ENCODE measurements around the gene FAM81A. TPM values are rescaled to one million over a fixed set of nuclear protein-coding genes. Genes with fewer than 3 reads are reported as not detected.

FAM81A gene
- total and polyA plus RNA-seq, 2 donors (not counting 1 experiment from before 2014, with no cell fraction given) = 0.24 to 0.33 TPM

DNA sequence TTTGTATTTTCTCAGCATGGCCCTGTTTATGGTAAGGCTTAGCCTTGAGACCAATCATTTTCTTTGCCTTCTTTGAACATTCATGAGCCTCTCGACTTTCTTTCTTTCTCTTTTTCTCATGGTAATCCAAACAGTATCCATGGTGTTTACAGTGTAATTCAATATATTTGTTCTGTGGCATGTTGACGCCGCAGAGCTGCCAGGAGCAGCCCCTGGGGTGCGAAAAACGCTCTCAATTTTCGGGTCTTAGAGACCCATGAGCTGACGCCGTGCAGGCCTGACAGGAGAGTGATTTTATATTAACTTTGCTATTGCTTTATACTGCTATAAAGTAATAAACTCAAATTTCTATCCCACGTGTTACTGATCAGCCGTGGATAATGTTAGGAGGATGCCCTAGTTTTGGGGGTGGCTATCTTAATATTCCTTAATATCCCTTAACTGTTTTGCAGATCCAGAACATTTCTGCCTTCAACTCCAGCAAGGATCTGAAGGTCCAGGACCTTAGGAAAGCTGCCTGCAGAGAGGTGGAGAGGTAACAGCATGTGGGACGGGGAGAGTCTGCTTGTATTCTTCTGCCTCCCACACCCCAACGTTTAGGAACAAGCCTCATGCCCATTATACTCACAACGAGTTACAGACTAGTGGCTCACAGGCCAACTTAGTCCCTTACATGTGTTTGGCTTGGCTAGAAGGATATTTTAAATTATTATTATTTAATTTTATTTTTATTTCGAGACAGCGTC lies 36.0 kb upstream of the FAM81A start:
- Histone ChIP-seq H3K4me1 (ENCODE audit: control insufficient read depth, extremely low read depth, insufficient read depth, low read length) (no peaks in the 10 kb centered on the region), H3K9me3 (ENCODE audit: control insufficient read depth, insufficient read depth, low read depth, low read length) (no peaks in the 10 kb centered on the region), H2AFZ (ENCODE audit: low read length) (no peak overlapping the region), H3K27me3 (ENCODE audit: control insufficient read depth, insufficient read depth, low read length) (peaks cover 5% of the 10 kb centered on the region), H3K4me3 (replicated peaks in 1 of 4; ENCODE audit: control extremely low read depth in 1 of 4, insufficient read depth in 1 of 4, low read depth in 3 of 4, low read length in 4 of 4) (no peak overlapping the region), H3K36me3 (ENCODE audit: control insufficient read depth, insufficient read depth, low read length) (no peaks in the 10 kb centered on the region), H3K79me2 (ENCODE audit: control insufficient read depth, insufficient read depth, low read length) (no peaks in the 10 kb centered on the region), H4K20me1 (ENCODE audit: control insufficient read depth, extremely low read depth, insufficient read depth, low read length) (no peaks in the 10 kb centered on the region), H3K4me2 (ENCODE audit: extremely low read depth, insufficient read depth, low read length) (no peak overlapping the region), H3K9ac (ENCODE audit: insufficient read depth, low read length) (no peak overlapping the region), H3K27ac (ENCODE audit: insufficient read depth, low read length) (no peak overlapping the region)
- DNase-seq (ENCODE audit: low read depth in 2 of 2) = no peak
- TF ChIP-seq EZH2 (IDR thresholded peaks at IDR 0.05; ENCODE audit: low read length, missing control alignments) = no peak
- TF ChIP-seq, protein P1, sequence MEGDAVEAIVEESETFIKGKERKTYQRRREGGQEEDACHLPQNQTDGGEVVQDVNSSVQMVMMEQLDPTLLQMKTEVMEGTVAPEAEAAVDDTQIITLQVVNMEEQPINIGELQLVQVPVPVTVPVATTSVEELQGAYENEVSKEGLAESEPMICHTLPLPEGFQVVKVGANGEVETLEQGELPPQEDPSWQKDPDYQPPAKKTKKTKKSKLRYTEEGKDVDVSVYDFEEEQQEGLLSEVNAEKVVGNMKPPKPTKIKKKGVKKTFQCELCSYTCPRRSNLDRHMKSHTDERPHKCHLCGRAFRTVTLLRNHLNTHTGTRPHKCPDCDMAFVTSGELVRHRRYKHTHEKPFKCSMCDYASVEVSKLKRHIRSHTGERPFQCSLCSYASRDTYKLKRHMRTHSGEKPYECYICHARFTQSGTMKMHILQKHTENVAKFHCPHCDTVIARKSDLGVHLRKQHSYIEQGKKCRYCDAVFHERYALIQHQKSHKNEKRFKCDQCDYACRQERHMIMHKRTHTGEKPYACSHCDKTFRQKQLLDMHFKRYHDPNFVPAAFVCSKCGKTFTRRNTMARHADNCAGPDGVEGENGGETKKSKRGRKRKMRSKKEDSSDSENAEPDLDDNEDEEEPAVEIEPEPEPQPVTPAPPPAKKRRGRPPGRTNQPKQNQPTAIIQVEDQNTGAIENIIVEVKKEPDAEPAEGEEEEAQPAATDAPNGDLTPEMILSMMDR (conservative IDR thresholded peaks at IDR 0.05 in 1 of 2, IDR thresholded peaks at IDR 0.05 in 1 of 2; ENCODE audit: low read depth in 1 of 2, low read length in 2 of 2) = no peak

DNA sequence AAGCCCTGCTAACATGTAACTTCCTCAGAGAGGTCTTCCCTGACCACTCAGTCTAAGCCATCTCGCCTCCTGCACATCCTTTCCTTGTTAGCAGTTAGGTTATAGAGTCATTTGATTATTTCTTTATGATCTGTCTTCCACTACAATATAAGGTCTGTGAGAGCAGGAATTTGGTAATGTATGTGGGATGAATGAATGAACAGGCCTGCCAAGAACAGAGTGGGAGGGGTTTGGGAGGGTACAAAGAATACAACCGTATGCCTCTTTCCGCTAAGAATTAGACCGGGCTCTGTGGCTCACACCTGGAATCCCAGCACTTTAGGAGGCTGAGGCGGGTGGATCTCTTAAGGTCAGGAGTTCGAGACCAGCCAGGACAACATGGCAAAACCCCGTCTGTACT lies 32.9 kb upstream of the FAM81A start:
- no peaks in the 10 kb centered on the region for H3K4me1 ChIP-seq (ENCODE audit: control insufficient read depth, extremely low read depth, insufficient read depth, low read length)

DNA sequence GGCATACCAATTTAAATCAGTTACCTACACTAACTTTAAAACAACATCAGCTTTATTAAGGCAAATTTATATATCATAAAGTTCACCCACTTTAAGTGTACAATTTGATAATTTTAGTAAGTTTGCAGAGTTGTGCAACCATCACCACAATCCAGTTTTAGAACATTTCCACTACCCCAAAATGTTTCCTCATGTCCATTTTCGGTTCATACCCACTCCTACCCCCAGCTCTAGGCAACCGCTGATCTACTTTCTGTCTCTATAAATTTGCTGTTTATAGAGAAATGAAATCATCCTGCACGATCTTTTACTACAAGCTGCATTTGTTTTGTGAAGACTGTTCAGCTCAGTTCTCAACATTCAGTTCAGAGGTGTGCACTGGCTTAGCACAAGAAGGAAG lies 31.5 kb upstream of the FAM81A start:
- Histone ChIP-seq H3K27me3 (ENCODE audit: control insufficient read depth, insufficient read depth, low read length) (no peaks in the 10 kb centered on the region), H3K9ac (ENCODE audit: insufficient read depth, low read length) (no peak overlapping the region), H3K4me2 (ENCODE audit: extremely low read depth, insufficient read depth, low read length) (no peak overlapping the region), H3K79me2 (ENCODE audit: control insufficient read depth, insufficient read depth, low read length) (no peaks in the 10 kb centered on the region), H3K36me3 (ENCODE audit: control insufficient read depth, insufficient read depth, low read length) (no peaks in the 10 kb centered on the region), H3K9me3 (ENCODE audit: control insufficient read depth, insufficient read depth, low read depth, low read length) (no peaks in the 10 kb centered on the region), H3K27ac (ENCODE audit: insufficient read depth, low read length) (no peak overlapping the region), H2AFZ (ENCODE audit: low read length) (no peak overlapping the region), H3K4me1 (ENCODE audit: control insufficient read depth, extremely low read depth, insufficient read depth, low read length) (no peaks in the 10 kb centered on the region), H3K4me3 (replicated peaks in 1 of 4; ENCODE audit: control extremely low read depth in 1 of 4, insufficient read depth in 1 of 4, low read depth in 3 of 4, low read length in 4 of 4) (no peak overlapping the region), H4K20me1 (ENCODE audit: control insufficient read depth, extremely low read depth, insufficient read depth, low read length) (no peaks in the 10 kb centered on the region)
- TF ChIP-seq, protein P1 (conservative IDR thresholded peaks at IDR 0.05 in 1 of 2, IDR thresholded peaks at IDR 0.05 in 1 of 2; ENCODE audit: low read depth in 1 of 2, low read length in 2 of 2) = no peak
- TF ChIP-seq EZH2 (IDR thresholded peaks at IDR 0.05; ENCODE audit: low read length, missing control alignments) = no peak
- DNase-seq (ENCODE audit: low read depth in 2 of 2) = no peak

More for the DNA sequence above, 32.9 kb upstream of the FAM81A start:
- H4K20me1 ChIP-seq (ENCODE audit: control insufficient read depth, extremely low read depth, insufficient read depth, low read length) = no peaks in the 10 kb centered on the region
- TF ChIP-seq EZH2 (IDR thresholded peaks at IDR 0.05; ENCODE audit: low read length, missing control alignments) = no peak
- TF ChIP-seq, protein P1 (conservative IDR thresholded peaks at IDR 0.05 in 1 of 2, IDR thresholded peaks at IDR 0.05 in 1 of 2; ENCODE audit: low read depth in 1 of 2, low read length in 2 of 2) = no peak
- no peaks in the 10 kb centered on the region for H3K79me2 ChIP-seq (ENCODE audit: control insufficient read depth, insufficient read depth, low read length)
- no peak overlapping the region for H3K27ac ChIP-seq (ENCODE audit: insufficient read depth, low read length)
- no peak overlapping the region for H3K4me2 ChIP-seq (ENCODE audit: extremely low read depth, insufficient read depth, low read length)
- no peak for DNase-seq (ENCODE audit: low read depth in 2 of 2)
- H3K27me3 ChIP-seq (ENCODE audit: control insufficient read depth, insufficient read depth, low read length) = peaks cover 4% of the 10 kb centered on the region
- no peaks in the 10 kb centered on the region for H3K9me3 ChIP-seq (ENCODE audit: control insufficient read depth, insufficient read depth, low read depth, low read length)
- H3K4me3 ChIP-seq (replicated peaks in 1 of 4; ENCODE audit: control extremely low read depth in 1 of 4, insufficient read depth in 1 of 4, low read depth in 3 of 4, low read length in 4 of 4) = no peak overlapping the region
- H3K36me3 ChIP-seq (ENCODE audit: control insufficient read depth, insufficient read depth, low read length) = no peaks in the 10 kb centered on the region
- no peak overlapping the region for H2AFZ ChIP-seq (ENCODE audit: low read length)
- H3K9ac ChIP-seq (ENCODE audit: insufficient read depth, low read length) = no peak overlapping the region
